ENCODE results near the gene ANKH.

ANKH gene

GRCh38 chr5:14683906-14684455 is 187.6 kb downstream of the ANKH start:
- no peak for TF ChIP-seq ZNF274 (IDR thresholded peaks at IDR 0.05; ENCODE audit: low read depth, low read length)
- H3K4me3 ChIP-seq (ENCODE audit: low read length) = no peak overlapping the region

GRCh38 chr5:14681236-14681752 is 190.3 kb downstream of the ANKH start:
- no peak for TF ChIP-seq ZNF274 (IDR thresholded peaks at IDR 0.05; ENCODE audit: low read depth, low read length)
- no peak overlapping the region for H3K4me3 ChIP-seq (ENCODE audit: low read length)

- TF ChIP-seq ZNF274 (IDR thresholded peaks at IDR 0.05; ENCODE audit: low read depth, low read length) = no peak
- no peak overlapping the region for H3K4me3 ChIP-seq (ENCODE audit: low read length)
Observed at GRCh38 chr5:14679595-14679994, 192.0 kb downstream of the ANKH start.

DNA sequence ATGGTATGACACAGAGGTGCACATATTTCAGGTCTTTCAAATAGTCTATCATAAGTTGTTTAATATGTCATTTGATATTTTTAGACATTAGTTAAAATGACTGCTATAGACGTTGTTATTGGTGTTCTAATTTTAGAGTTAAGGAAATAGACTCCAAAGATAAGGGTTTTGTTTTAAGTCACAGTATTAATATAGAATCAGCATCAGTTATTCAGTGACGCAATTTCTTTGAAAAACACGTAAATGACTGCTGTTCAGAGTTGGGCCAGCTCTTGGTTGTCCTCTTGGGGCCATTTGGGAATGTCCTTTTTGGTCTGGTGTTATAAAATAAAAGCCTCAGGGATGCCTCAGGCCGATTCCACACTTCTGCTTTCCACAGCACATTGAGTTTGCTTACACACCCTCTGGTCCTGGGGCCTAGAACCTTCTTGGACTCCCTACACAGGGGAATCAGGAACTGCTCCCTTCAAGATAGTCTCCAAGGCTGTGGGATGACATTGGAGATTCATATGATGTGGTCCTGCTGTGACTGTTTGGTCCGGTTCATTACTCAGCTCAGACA is 192.7 kb downstream of the ANKH start:
- no peak for TF ChIP-seq ZNF274 (IDR thresholded peaks at IDR 0.05; ENCODE audit: low read depth, low read length)
- H3K4me3 ChIP-seq (ENCODE audit: low read length) = no peak overlapping the region; the same call in 1 of the 2 replicates

GRCh38 chr5:14676320-14676719 is 195.3 kb downstream of the ANKH start:
- H3K4me3 ChIP-seq (ENCODE audit: low read length) = peak overlapping the region; percentile 6; the same call in 1 of the 2 replicates
- TF ChIP-seq ZNF274 (IDR thresholded peaks at IDR 0.05; ENCODE audit: low read depth, low read length) = no peak

DNA sequence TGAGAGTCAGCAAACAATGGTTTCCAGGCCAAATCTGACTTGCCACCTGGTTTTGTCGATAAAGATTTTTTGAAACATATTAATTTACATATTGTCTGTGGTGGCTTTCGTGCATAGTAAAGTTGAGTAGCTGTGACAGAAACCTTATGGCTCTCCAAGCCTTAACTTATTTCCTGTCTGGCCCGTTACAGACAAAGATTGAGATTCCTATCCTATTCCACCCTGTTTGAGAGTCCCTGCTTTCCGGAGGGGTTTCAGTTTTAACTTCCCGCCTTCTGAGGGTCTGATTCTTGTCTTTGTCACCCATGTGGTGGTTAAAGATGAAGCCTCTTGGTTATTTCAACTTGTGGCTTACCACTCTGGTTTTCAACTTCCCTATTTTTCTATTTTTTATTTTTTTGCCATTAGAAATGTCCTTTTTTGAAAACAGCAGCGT is 195.7 kb downstream of the ANKH start:
- no peak for TF ChIP-seq ZNF274 (IDR thresholded peaks at IDR 0.05; ENCODE audit: low read depth, low read length)
- H3K4me3 ChIP-seq (ENCODE audit: low read length) = peak overlapping the region; percentile 71; the same call in 1 of the 2 replicates

DNA sequence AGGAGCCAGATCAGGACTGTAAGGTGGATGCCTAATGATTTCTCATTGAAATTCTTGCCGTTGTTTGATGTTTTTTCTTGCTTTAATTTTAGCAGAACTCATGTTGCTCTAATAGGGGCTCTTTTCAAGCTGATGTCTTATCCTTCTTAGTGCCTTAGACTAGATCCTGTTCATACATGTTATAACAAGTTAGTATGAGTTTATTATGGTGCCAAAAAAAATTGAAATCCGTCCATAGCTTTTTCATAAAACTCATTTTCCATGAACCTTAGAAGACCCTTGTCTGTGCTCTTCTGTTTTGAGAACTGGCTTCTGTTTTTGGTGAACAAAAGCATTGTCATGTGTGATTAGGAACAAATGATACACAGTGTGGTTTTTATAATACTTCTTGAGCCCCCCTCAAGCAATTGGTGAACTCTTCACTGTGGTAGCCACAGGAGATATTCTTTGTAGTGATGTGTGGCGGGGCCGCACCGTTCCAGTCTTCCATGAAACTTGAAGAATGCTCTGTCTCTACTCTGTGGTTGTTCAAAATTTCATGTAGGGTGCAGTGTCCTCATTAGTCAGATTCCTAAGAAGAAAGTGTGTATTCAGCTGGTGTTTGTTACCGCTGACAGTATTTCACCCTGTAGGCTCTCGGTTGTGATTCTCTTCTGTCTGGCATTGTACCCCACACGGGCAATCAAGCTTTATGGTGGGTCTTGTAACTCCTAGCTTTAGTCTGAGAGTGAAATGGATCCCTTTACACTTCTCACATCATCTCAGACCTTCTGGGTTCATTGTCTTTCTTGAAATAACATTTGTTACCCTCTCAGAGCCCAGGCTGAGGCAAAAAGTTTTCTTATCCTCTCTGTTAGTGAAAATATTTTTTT is 196.4 kb downstream of the ANKH start:
- no peak for TF ChIP-seq ZNF274 (IDR thresholded peaks at IDR 0.05; ENCODE audit: low read depth, low read length)
- H3K4me3 ChIP-seq (ENCODE audit: low read length) = peak overlapping the region; percentile 71; the same call in 1 of the 2 replicates

GRCh38 chr5:14673443-14673842 is 198.1 kb downstream of the ANKH start:
- TF ChIP-seq ZNF274 (IDR thresholded peaks at IDR 0.05; ENCODE audit: low read depth, low read length) = no peak

GRCh38 chr5:14672484-14673394 is 198.8 kb downstream of the ANKH start:
- no peak overlapping the region; the same call in 1 of the 2 replicates for H3K4me3 ChIP-seq (ENCODE audit: low read length)
- TF ChIP-seq ZNF274 (IDR thresholded peaks at IDR 0.05; ENCODE audit: low read depth, low read length) = no peak

More at GRCh38 chr5:14673443-14673842, 198.1 kb downstream of the ANKH start:
- no peak overlapping the region for H3K4me3 ChIP-seq (ENCODE audit: low read length)

DNA sequence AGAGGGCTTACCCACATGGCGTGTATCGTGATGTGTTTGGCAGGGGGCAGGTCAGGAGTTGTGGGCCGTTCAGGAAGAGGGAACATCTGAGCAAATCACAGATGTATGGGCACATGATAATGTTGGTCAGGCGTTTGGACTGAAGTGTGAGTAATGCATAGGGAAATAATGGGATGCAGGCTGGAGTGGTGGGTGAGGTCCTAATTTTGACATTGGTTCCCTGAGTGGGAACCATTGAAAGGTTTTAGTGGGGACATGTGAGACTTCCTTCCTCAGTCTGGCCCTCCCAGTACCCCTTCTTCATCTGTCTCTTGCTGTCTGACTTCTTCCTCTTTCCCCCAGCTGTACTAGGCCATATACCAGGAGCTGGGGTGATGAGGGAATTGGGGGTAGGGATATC is 199.5 kb downstream of the ANKH start:
- no peak overlapping the region; the same call in 1 of the 2 replicates for H3K4me3 ChIP-seq (ENCODE audit: low read length)
- TF ChIP-seq ZNF274 (IDR thresholded peaks at IDR 0.05; ENCODE audit: low read depth, low read length) = no peak

GRCh38 chr5:14671414-14671813 is 200.2 kb downstream of the ANKH start:
- peak overlapping the region; percentile 28; the same call in 1 of the 2 replicates for H3K4me3 ChIP-seq (ENCODE audit: low read length)
- no peak for TF ChIP-seq ZNF274 (IDR thresholded peaks at IDR 0.05; ENCODE audit: low read depth, low read length)

DNA sequence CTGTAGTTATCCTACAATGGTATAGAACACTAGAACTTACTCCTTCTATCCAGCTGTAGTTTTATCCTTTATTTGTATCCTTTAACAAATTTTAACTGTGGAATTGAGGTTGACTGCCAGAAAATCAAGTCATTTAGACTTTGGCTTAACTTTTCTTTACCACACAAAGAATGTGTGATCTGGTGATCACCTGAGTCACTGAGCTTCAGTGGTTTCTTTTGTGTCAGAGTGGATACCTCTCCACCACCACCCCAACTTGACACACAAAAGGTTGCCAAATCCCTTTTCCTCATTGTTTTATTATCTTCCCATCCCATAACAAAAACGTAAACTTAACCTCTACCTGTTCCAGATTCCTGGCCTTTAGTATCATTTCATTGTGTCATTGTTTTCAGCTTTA is 201.6 kb downstream of the ANKH start:
- no peak overlapping the region for H3K4me3 ChIP-seq (ENCODE audit: low read length)
- no peak for TF ChIP-seq ZNF274 (IDR thresholded peaks at IDR 0.05; ENCODE audit: low read depth, low read length)

DNA sequence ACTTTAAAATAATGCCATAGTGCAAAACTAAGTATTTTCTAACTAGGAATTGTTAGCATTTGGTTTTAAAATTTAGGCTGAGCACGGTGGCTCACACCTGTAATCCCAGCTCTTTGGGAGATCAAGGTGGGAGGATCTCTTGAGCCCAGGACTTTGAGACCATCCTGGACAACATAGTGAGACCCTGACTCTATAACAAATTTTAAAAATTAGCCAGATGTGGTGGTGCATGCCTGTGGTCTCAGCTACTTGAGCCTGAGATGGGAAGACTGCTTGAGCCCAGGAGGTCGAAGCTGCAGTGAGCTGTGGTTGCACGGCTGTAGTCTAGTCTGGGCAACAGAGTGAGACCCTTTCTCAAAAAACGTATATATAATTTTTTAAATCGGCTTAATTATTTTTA is 202.2 kb downstream of the ANKH start:
- peak overlapping the region; percentile 30; the same call in 1 of the 2 replicates for H3K4me3 ChIP-seq (ENCODE audit: low read length)
- TF ChIP-seq ZNF274 (IDR thresholded peaks at IDR 0.05; ENCODE audit: low read depth, low read length) = no peak

Measured in GM08714 (cell line).